Muscle layer of duodenum (tissue), 2 donors: Measurements from ENCODE around the gene MAGI1.

ENCODE experiments used
- H3K27ac ChIP-seq: one replicate; pipeline ENCODE4 v1.7.0; 2013; ENCODE audit warnings: mild to moderate bottlenecking, low read length
- H3K27me3 ChIP-seq: one replicate; pipeline ENCODE4 v1.7.0; 2013; ENCODE audit warnings: low read depth, mild to moderate bottlenecking, control low read depth, low read length
- H3K36me3 ChIP-seq, 2 donors: one replicate each; pipeline ENCODE4 v1.7.0; 2013; ENCODE audit warnings: low read length in 2 of 2, control low read depth in 1 of 2, mild to moderate bottlenecking in 1 of 2; ENCODE audit not compliant: insufficient read depth in 2 of 2, control insufficient read depth in 1 of 2
- H3K4me1 ChIP-seq, 2 donors: one replicate each; pipeline ENCODE4 v1.7.0; 2013; ENCODE audit warnings: low read length in 2 of 2, mild to moderate bottlenecking in 2 of 2, control low read depth in 1 of 2, moderate library complexity in 1 of 2; ENCODE audit not compliant: insufficient read depth in 2 of 2, control insufficient read depth in 1 of 2
- H3K4me3 ChIP-seq, 2 donors: one replicate each; pipeline ENCODE4 v1.7.0; 2013; ENCODE audit warnings: low read length in 2 of 2, low read depth in 1 of 2, mild to moderate bottlenecking in 1 of 2
- H3K9me3 ChIP-seq, 2 donors: one replicate each; pipeline ENCODE4 v1.7.0; 2013; ENCODE audit warnings: low read length in 2 of 2, control low read depth in 1 of 2, mild to moderate bottlenecking in 1 of 2; ENCODE audit not compliant: control insufficient read depth in 1 of 2
- donor health status: healthy.

Gene MAGI1

DNA sequence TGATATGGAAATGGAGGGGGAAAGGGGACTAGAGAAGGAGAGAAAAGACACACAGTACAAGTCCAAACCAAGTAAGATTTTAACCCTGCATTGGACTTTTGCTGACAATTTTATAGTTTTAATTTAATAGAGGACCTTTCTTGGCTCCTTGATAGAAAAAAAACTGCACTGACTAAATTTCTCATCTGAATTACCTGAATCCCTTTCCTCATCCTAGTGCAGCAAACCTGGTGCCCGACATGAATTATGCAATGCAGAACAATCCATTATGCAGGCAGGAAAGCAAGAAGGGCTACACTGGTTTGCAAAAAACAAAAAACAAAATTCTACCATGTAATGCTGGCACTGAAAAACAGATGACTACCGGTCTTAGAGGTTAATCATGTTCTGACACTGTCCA is 15.5 kb downstream of the MAGI1 start:
- Histone ChIP-seq H3K4me1 (peaks cover 0 to 5% of the 10 kb centered on the region in 2 donors), H3K9me3 (no peaks in the 10 kb centered on the region), H3K27ac (no peak overlapping the region), H3K36me3 (no peaks in the 10 kb centered on the region), H3K27me3 (no peaks in the 10 kb centered on the region), H3K4me3 (no peak overlapping the region)

DNA sequence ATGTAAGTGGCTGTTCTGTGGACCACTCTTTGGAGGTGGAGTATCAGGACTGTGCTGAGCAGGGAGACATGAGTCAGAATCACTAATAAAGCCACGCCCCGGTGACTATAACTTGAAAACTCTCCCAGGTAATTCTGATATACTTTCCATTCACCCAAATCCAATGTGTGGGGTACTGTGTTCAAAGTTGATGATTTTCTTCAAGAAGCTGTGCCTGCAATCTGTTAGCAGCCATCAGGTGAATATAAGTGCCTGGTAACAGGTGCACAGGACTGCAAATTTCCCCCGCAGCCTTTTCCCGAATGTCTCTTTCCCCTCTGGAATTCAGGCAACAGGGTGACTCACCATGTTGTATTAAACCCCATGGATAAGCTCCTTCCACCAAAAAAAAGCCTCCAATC is 17.0 kb downstream of the MAGI1 start:
- H3K4me3 ChIP-seq, result no peak overlapping the region
- peaks cover 0 to 5% of the 10 kb centered on the region in 2 donors for H3K4me1 ChIP-seq
- H3K36me3 ChIP-seq, result no peaks in the 10 kb centered on the region
- no peaks in the 10 kb centered on the region for H3K27me3 ChIP-seq
- H3K9me3 ChIP-seq, result no peaks in the 10 kb centered on the region
- no peak overlapping the region for H3K27ac ChIP-seq

DNA sequence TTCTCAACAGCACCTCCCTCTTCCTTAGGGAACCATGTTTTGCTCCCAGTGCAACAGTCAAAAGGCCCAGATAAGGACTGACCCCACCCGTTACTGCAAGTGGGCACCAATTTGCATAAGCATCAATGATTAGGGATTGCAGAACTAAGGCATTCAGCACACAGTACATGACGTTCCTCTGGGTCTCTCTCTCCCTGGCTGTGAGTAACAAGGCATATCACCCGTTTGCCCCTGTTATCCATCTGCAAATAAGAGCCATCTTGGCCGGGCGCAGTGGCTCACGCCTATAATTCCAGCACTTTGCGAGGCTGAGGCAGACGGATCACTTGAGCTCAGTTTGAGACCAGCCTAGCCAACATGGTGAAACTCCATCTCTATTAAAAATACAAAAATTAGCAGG is 18.8 kb downstream of the MAGI1 start:
- Histone ChIP-seq H3K4me3 (no peak overlapping the region), H3K36me3 (no peaks in the 10 kb centered on the region), H3K9me3 (no peaks in the 10 kb centered on the region), H3K27ac (no peak overlapping the region), H3K4me1 (peaks cover 0 to 5% of the 10 kb centered on the region in 2 donors), H3K27me3 (no peaks in the 10 kb centered on the region)

DNA sequence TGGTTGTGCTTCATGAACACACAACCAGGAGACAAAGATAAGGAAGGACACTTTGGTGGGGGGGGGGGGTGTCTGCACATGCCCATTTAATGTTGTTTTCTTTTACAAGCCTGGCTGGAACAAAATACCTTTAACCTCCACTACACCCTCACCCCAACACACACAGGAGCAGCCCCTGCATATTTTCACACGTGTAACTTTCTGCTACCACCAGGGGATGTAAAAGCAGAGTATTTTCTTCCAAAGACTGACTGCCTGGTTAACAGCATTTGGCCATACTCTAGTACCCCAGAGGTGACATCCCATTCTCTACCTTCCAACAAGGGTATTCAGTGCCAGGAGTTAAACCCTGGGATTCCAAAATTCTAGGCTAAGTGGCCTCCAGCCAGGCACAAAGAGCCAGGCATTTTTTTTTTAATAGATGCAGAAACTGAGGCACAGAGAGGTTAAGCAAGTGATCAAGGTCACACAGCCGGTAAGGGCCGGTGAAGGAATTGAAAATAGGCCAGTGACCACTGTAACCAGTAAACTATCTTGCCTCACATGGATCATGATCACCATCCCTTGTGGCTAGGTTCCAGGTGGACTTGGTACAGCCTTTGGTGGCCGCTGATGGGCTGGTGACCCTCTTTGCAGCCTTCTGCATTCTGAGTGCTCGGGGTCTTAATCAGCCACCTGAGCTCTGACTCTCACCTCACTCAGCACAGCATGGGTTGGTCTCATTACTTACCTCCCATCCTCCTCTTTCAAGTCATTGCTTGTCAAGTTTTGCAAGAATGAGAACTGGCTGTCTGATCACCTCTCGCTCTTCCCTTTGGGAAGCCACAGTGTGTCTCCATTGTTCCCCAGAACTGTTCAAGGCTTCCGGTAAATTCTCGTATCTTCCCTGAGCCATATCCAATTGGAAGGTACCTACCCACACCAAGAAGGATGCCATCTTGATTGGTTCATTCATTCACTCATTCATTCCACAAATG is 20.4 kb downstream of the MAGI1 start:
- Histone ChIP-seq H3K27ac (no peak overlapping the region), H3K27me3 (no peaks in the 10 kb centered on the region), H3K4me1 (peaks cover 0 to 8% of the 10 kb centered on the region in 2 donors), H3K4me3 (no peak overlapping the region), H3K36me3 (no peaks in the 10 kb centered on the region), H3K9me3 (no peaks in the 10 kb centered on the region)

DNA sequence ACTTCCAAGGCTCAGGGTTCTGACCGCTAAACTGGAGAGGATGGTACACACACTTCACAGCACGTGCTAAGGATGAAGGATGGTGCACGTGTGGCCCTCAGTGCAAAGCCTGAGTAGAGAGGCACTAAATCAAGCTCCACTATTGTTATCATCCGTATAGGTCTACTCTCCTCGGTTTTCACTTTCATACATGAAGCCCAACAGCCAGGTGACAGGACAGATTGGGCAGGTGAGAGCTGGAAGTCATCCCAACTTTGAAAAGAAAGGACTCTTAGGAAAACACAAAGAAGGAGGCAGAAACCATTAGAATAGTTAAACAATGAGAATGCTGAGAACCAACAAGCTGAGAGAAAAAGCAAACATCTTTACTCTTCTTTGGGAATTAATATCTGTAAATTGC is 21.1 kb downstream of the MAGI1 start:
- H3K9me3 ChIP-seq, result no peaks in the 10 kb centered on the region
- H3K36me3 ChIP-seq, result no peaks in the 10 kb centered on the region
- H3K27ac ChIP-seq, result no peak overlapping the region
- H3K4me1 ChIP-seq, result peaks cover 0 to 8% of the 10 kb centered on the region in 2 donors
- H3K4me3 ChIP-seq, result no peak overlapping the region
- no peaks in the 10 kb centered on the region for H3K27me3 ChIP-seq

DNA sequence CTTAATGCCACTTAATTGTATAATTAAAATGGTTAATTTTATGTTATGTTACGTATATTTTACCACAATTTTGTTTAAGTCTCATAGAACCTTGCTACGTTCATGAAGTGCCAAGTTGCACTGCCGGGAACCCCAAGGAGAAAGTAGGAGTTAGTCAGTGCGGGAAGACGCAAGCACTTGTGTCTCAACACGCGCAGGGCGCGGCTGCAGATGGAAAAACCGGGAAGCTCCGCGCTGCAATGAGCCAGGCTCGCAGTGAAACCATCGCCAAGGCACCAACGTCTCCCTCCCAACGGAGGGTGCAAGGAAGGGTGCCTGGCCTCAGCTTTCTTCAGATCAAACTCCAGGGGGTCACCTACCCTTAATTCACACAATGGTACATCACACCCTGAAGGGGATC is 21.6 kb downstream of the MAGI1 start:
- peaks cover 0 to 8% of the 10 kb centered on the region in 2 donors for H3K4me1 ChIP-seq
- H3K27me3 ChIP-seq, result no peaks in the 10 kb centered on the region
- no peaks in the 10 kb centered on the region for H3K36me3 ChIP-seq
- H3K4me3 ChIP-seq, result no peak overlapping the region
- H3K27ac ChIP-seq, result no peak overlapping the region
- no peaks in the 10 kb centered on the region for H3K9me3 ChIP-seq

DNA sequence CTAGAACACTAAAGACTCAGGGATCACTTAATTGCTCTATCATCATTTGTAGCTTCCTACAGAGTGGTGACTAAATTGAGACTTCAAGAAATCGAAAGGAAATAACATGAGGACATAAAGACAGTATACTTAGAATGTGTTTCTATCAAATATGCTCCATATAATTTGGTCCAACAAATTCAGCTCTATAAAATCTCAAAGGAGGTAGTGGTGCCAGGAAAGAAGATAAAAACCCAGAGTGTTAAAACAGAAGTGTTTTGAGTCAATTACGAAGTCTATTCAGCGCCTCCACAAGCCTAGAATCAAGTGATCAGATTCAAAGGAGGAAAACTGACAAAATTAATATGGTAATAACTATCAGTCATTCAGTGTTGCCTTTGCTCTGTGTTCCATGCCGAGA is 22.9 kb downstream of the MAGI1 start:
- Histone ChIP-seq H3K9me3 (no peaks in the 10 kb centered on the region), H3K4me3 (no peak overlapping the region), H3K4me1 (peaks cover 0 to 8% of the 10 kb centered on the region in 2 donors), H3K36me3 (no peaks in the 10 kb centered on the region), H3K27ac (no peak overlapping the region), H3K27me3 (no peaks in the 10 kb centered on the region)

DNA sequence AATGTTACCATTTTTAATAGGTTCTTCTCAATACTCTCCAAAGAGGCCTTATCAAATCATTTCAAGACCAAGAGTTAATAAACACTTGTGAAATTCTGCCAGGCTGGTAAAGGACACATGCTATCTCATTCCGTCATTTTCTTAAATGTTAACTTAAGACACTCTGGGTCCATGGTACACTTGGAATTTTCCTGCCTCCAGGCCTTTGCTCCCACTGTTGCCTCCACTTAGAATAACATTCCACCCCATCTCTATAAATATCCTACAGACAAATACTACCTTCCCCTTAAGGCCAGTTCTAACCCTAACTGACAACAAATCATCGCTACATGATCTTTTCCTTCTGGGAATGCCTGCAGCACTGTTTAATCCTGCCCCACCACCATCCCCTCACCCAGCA is 24.1 kb downstream of the MAGI1 start:
- Histone ChIP-seq H3K27me3 (no peaks in the 10 kb centered on the region), H3K27ac (no peak overlapping the region), H3K4me1 (peaks cover 0 to 8% of the 10 kb centered on the region in 2 donors), H3K4me3 (no peak overlapping the region), H3K36me3 (no peaks in the 10 kb centered on the region), H3K9me3 (no peaks in the 10 kb centered on the region)

DNA sequence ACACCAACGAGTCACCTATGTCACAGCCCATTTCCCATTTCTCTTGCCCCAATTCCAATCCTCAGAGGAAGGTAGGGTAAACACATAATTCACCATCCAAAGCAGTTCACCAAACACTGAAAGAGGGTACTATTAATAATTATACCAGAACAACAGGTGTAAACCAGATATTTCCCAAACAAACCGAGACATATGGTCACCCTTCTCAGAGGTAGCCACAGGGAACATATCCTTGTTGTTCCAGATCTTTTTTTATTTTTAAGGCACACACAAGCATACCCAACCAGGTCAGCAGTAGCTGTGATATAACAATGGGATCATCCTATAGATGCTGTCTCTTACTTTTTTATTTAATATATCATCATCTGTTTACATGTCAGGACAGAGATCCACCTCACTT is 24.7 kb downstream of the MAGI1 start:
- Histone ChIP-seq H3K4me3 (no peak overlapping the region), H3K9me3 (no peaks in the 10 kb centered on the region), H3K36me3 (no peaks in the 10 kb centered on the region), H3K27me3 (no peaks in the 10 kb centered on the region), H3K4me1 (peaks cover 0 to 8% of the 10 kb centered on the region in 2 donors), H3K27ac (no peak overlapping the region)

DNA sequence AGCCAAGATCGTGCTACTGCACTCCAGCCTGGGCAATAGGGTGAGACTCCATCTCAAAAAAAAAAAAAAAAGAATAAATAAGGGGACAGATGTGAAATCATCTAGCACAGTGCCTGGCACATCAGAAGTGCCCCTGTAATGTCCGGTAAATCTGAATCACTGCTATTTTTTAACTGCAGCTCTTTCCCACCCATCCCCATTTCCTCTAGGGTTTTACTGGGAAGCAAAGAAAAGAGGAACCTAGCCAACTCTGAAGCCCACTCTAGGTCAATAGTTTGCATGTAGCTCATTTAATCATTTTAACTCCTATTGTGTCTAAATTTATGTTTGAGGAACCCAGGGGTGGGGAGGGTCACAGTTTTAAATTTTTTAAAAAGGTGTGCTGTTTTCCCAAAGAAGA is 26.0 kb downstream of the MAGI1 start:
- H3K27me3 ChIP-seq, result no peaks in the 10 kb centered on the region
- no peaks in the 10 kb centered on the region for H3K36me3 ChIP-seq
- H3K4me3 ChIP-seq, result no peak overlapping the region
- peaks cover 0 to 8% of the 10 kb centered on the region in 2 donors for H3K4me1 ChIP-seq
- H3K9me3 ChIP-seq, result no peaks in the 10 kb centered on the region
- H3K27ac ChIP-seq, result no peak overlapping the region

DNA sequence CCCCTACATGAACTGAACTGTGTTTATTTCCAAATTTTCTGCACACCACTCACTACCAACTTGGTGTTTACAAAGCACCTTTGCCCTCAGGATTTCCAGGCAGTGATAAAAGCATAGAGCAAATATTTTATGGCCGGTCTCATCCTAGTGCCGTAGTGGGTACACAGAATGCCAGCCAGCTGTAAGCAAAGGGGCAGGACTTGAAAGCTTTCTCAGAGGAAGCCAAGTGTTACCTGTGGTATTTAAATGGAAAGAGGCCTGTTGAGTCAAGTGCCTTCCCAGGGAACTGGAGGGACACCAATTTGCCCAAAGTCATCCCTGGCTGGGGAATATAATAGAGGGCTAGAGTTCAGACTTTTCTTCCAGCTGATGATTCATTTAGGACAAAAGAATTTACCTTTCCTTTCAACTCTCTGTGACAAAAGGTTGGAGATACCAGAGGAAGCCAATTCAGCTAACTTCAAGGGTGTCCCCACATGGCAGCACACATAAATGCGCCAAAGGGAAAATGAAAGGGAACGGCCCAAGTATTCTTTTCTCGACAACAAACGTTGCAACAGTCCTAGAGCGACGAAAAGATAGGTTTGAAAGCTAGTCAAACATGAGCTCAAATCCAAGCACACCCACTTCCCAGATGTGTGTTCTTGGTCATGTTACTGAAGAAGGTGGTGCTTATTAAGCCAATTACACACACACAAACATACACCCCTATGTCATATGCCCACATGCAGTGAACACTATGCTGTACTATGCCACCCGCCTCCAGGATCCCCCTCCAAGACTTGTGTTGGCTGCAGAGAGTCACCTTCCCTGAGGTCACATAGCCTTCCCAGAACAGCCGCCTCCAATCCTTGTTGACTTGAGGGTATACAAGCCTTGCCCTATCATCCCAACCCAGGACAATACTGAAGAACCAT is 27.7 kb downstream of the MAGI1 start:
- no peak overlapping the region for H3K4me3 ChIP-seq
- H3K27ac ChIP-seq, result no peak overlapping the region
- no peaks in the 10 kb centered on the region for H3K36me3 ChIP-seq
- peaks cover 0 to 8% of the 10 kb centered on the region in 2 donors for H3K4me1 ChIP-seq
- H3K9me3 ChIP-seq, result no peaks in the 10 kb centered on the region
- no peaks in the 10 kb centered on the region for H3K27me3 ChIP-seq
